ENCODE measurements around the gene TMEM69.
A peak's percentile ranks its signal among the peaks of the same experiment; 100 is the strongest.
"Not testable (repeated sequence)": the region's sequence is repeated elsewhere in the genome, so short reads cannot be mapped to it uniquely, and the experiment has no call there.

TMEM69 gene

GRCh38 chr1:45678489-45678888 is 9.5 kb upstream of the TMEM69 start:
- no peak for DNase-seq (ENCODE audit: low read depth in 2 of 2)

GRCh38 chr1:45679123-45679522 is 8.9 kb upstream of the TMEM69 start:
- DNase-seq (ENCODE audit: low read depth in 2 of 2): no peak

- no peak for DNase-seq (ENCODE audit: low read depth in 2 of 2)
Measured at GRCh38 chr1:45682942-45683341, 5.0 kb upstream of the TMEM69 start.

DNA sequence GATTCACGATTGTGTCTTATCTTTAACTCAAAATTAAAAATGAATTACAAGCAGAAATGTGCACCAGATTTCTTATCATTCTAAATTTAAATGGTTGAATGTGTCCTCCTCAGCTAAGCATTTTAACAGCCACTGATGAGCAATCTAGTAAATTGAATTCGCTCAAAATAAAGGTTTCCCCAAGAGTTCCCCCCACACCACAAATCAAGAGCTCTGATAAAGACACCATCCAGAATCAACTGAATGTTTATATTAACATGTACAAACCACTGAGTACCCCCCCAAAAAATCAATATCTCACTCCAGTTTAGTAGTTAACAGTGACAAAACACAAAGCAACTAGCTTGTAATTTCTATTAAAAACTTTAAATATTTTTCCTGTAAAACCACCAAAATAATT is 3.6 kb upstream of the TMEM69 start:
- DNase-seq (ENCODE audit: low read depth in 2 of 2): no peak

- no peak for DNase-seq (ENCODE audit: low read depth in 2 of 2)
Measured at GRCh38 chr1:45685308-45686014, 2.5 kb upstream of the TMEM69 start.

DNA sequence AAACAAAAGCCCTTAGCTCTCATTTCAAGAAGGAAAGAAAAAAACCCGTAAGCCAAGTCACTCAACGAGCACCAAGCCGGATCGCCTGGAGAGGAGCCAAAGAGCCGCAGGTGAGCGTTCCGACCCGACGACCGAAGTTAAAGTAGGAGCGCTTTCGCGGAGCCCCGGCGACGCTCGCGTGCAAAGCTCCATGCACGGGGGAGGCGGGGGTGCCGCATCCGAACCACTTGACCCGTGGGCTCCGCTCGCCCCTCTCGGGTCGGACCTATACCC is 2.0 kb upstream of the TMEM69 start:
- peak; percentile 38 to 50 for DNase-seq (ENCODE audit: low read depth in 2 of 2)

- peak; percentile 95 to 96 for DNase-seq (ENCODE audit: low read depth in 2 of 2)
Measured at GRCh38 chr1:45686288-45687013, 1.5 kb upstream of the TMEM69 start, which contains the start of gene GPBP1L1. TSS of gene GPBP1L1 (minus strand) at chr1:45686533. CDS start at chr1:45659087, 27,446 bp downstream.

DNA sequence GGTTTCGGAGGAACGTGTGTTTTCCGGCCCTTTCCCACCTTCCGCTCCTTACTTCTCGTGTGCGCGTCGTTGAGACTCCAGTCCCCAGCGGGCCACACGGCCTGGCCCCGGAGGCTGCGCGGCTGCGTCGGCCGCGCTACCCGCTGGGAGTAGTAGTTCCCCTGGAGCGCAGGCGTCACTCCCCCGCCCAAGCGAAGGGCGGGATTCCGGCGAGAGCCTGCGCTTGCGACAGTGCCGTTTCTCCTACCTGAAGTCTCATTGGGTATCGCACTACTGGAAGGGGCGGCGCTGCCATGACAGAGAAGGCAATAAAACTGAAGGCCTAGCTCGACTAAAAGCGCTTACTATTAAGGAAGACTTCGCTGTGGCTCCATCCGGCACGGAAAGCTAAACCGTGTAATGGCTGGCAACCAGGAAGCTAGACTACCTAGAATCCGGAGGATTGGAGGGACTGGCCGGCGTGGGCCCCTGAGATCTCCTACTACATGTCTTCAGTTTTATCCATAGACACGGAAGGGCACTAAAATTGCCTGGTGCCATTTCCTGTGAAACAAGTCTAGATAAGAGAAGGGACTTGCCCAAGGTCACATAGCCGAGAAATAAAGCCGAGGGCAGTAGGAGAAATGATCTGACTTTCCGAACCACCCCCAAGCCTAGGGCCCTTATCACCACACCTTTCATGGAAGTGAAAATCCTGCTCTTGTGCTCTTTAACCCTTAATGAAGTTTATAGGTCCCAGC is 797 bp upstream of the TMEM69 start:
- DNase-seq (ENCODE audit: low read depth in 2 of 2): peak; percentile 88 to 91

DNA sequence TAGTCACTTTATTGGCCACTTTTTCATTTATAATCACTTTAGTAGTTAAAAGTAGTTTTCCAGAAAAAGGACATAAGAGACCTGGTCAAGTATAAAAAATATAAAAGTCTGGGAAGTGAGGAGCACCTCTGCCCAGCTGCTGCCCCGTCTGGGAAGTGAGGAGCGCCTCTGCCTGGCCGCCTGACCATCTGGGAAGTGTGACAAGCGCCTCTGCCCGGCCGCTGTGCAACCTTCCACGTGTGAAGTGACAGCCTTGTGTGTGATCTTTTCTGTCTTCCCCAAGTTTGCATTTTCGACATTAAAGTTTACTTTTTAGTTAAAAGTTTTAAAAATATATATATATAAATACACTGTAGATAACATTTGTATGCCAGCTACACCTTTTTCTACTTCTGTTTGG is 5.8 kb downstream of the TMEM69 start:
- not testable (repeated sequence) for DNase-seq (ENCODE audit: low read depth in 2 of 2)

- no peak for DNase-seq (ENCODE audit: low read depth in 2 of 2)
Measured at GRCh38 chr1:45694823-45695222, 6.8 kb downstream of the TMEM69 start.

- no peak for DNase-seq (ENCODE audit: low read depth in 2 of 2)
Measured at GRCh38 chr1:45704637-45705036, 16.7 kb downstream of the TMEM69 start.

GRCh38 chr1:45713711-45714110 is 25.7 kb downstream of the TMEM69 start:
- no peak for DNase-seq (ENCODE audit: low read depth in 2 of 2)

GRCh38 chr1:45716700-45717099 is 28.7 kb downstream of the TMEM69 start:
- no peak for DNase-seq (ENCODE audit: low read depth in 2 of 2)

DNA sequence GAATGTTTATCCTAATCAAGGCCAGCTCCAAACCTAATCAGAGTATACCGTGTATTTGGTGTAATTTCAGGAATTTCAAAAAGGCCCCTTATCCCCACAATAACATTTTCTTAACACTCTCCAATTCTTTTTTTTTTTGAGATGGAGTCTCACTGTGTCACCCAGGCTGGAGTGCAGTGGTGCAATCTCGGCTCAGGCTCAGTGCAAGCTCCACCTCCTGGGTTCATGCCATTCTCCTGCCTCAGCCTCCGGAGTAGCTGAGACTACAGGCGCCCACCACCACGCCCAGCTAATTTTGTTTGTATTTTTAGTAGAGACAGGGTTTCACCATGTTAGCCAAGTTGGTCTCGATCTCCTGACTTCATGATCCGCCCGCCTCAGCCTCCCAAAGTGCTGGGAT is 29.4 kb downstream of the TMEM69 start:
- not testable (repeated sequence) for DNase-seq (ENCODE audit: low read depth in 2 of 2)

DNA sequence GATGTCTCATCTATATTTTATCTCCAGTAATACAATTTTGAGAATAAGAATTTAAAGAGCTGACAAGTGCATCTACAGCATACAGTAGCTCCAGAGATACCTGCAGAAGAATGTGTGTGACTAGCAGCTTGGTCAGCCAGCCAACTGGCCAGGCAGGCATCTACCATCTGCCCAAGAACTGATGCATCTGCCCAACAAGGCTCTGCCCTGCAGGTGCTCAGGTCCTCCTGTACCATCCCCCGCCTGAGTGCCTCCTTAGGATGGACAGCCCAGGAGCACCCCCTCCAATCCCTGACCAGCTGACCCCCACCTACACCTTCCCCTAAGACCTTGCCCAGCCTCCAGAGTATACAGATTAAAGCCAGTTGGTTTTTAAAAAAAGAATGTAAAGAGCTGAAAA is 30.3 kb downstream of the TMEM69 start:
- DNase-seq (ENCODE audit: low read depth in 2 of 2): no peak

- no peak for DNase-seq (ENCODE audit: low read depth in 2 of 2)
Measured at GRCh38 chr1:45721207-45721606, 33.2 kb downstream of the TMEM69 start.

GRCh38 chr1:45722809-45723208 is 34.8 kb downstream of the TMEM69 start:
- DNase-seq (ENCODE audit: low read depth in 2 of 2): no peak

DNA sequence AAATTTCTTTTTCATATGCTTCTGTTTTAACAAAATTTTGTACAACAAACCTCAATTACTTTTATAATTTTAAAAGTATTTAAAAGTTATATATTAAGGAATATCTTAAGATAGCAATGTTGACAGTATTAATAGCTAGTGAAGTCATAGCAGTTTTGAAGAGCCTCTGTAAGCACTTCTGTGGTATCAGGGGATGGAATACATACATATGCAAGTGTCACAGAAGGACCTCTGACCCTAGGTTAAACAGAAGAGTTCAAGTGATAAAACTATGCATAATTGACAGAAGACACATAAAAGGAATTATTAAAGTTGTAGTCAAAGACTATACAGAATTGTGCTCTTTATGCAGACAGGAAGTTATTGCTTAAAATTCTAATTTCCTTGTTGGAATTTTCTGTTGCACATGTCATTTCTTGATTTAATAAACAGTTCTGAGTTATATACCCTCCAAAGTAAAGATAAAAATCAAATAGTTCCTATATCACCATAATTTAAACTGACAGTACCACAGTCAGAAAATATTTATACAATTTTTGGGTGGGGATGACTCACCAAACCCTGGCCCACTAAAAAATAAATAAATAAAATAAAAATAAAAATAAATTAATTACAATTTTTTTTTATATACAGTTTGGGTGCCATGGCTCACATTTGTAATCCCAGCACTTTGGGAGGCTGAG is 35.4 kb downstream of the TMEM69 start:
- DNase-seq (ENCODE audit: low read depth in 2 of 2): no peak

DNA sequence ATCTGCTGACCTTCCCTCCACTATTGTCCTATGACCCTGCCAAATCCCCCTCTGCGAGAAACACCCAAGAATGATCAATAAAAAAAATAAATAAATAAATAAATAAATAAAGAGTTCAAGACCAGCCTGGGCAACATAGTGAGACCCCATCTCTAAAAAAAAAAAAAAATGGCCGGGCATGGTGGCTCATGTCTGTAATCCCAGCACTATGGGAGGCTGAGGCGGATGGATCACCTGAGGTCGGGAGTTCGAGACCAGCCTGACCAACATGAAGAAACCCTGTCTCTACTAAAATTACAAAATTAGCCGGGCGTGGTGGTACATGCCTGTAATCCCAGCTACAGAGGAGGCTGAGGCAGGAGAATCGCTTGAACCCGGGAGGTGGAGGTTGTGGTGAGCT is 38.0 kb downstream of the TMEM69 start:
- DNase-seq (ENCODE audit: low read depth in 2 of 2): not testable (repeated sequence)

- no peak for DNase-seq (ENCODE audit: low read depth in 2 of 2)
Measured at GRCh38 chr1:45730075-45730779, 42.2 kb downstream of the TMEM69 start.

DNA sequence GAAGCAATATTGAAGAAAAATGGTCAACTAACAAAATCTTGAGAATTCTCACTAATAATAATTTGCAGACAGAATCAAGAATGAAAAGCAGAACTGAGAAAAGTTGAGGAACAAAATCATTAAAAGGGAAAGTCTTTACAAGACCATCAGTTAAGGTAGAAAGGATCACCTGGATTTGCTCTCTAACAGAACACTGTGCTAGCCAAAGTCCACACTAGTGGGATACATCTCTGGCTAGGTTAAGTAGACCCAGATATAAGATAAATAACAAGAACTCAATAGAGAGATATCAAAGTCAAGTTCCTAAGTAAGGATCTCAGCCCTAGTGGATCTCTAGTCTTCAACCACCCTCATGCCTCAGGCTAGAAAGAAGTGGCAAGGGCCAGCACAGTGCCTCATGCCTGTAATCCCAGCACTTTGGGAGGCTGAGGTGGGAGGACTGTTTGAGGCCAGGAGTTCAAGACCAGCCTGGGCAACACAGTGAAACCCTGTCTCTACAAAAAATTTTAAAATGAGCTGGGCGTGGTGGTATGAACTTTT is 42.9 kb downstream of the TMEM69 start:
- no peak for DNase-seq (ENCODE audit: low read depth in 2 of 2)
